ENCODE results near the gene SEMA5A.

The SEMA5A gene

GRCh38 chr5:9128136-9128535 lies 417.7 kb downstream of the SEMA5A start:
- DNase-seq (ENCODE audit: low read depth in 4 of 4, low spot score in 1 of 4), result no peak

GRCh38 chr5:9126490-9126889 lies 419.4 kb downstream of the SEMA5A start:
- DNase-seq (ENCODE audit: low read depth in 4 of 4, low spot score in 1 of 4), result no peak

GRCh38 chr5:9125852-9126251 lies 420.0 kb downstream of the SEMA5A start:
- no peak for DNase-seq (ENCODE audit: low read depth in 4 of 4, low spot score in 1 of 4)

GRCh38 chr5:9124838-9125237 lies 421.0 kb downstream of the SEMA5A start:
- DNase-seq (ENCODE audit: low read depth in 4 of 4, low spot score in 1 of 4), result no peak

- no peak for DNase-seq (ENCODE audit: low read depth in 4 of 4, low spot score in 1 of 4)
Observed at GRCh38 chr5:9124071-9124470, 421.8 kb downstream of the SEMA5A start.

DNA sequence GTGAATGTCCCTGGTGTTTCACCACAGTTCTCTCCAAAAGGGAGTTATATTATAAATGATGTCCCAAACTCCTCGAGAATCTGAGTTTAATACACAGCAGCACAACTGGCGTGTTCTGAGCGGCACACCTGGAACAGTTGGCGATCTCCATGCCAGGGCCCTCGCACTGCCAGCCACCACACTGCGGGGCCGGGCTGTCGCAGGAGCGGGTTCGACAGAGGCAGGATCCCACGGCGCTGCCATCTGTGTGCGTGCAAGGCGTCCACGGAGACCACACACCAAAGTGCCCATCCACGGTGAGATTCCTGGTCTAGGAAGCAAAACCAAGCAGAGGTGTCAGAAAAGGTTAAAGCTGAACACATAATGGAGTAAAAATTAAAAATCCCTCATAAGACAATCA lies 423.3 kb downstream of the SEMA5A start:
- DNase-seq (ENCODE audit: low read depth in 4 of 4, low spot score in 1 of 4), result no peak

- DNase-seq (ENCODE audit: low read depth in 4 of 4, low spot score in 1 of 4), result no peak
Observed at GRCh38 chr5:9121597-9121996, 424.3 kb downstream of the SEMA5A start.

GRCh38 chr5:9118852-9119251 lies 427.0 kb downstream of the SEMA5A start:
- DNase-seq (ENCODE audit: low read depth in 4 of 4, low spot score in 1 of 4), result no peak

DNA sequence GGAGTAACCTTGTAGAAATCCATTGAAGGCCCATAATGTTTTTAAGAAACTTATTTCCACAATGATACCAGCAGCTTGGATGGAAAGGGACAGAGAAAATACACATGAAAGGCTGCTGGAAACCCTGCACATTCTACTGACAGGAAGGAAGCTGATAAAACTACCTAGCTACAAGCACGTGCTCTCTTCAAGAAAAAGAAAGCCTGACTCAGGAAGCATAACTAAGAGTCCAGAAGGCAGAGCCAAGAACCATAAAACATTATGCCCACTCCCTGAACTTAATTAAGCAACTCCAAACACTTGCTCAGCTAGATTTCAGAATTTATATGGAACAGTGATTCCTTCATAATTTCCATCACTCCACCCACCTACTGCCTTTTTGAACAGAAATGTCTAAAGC lies 430.8 kb downstream of the SEMA5A start:
- DNase-seq (ENCODE audit: low read depth in 4 of 4, low spot score in 1 of 4), result no peak

DNA sequence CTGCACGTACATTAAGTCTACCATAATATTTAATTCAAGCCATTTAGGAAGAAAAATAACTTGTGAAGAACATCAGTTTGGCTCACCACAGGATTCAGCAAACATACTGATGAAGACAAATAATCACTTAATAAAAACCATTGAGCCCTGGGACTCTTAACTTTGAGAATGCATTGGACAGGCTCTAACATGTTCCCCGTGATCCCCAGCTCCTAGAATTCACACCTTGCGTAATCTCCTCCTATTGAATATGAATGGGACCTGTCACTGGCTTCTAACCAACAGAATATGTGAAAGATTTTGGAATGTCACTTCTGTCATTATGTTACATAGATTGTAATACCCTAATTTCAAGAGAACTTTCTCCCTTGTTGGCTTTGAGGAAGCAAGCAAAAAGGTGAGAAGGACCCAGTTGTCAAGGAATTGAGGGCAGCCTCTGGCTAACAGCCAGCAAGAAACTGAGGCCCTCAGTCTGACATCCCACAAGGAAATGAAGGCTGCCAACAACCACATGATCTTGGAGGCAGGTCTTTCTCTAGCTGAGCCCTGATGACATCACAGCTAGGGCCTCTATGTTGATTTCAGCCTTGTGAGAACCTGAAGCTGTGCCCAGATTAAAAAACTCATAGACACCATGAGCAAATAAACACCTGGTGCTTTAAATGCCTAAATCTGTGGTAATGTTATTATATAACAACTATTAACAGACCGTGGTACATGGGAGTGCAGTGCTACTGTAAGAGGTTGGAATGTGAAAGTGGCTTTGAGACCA lies 433.2 kb downstream of the SEMA5A start:
- DNase-seq (ENCODE audit: low read depth in 4 of 4, low spot score in 1 of 4), result no peak

DNA sequence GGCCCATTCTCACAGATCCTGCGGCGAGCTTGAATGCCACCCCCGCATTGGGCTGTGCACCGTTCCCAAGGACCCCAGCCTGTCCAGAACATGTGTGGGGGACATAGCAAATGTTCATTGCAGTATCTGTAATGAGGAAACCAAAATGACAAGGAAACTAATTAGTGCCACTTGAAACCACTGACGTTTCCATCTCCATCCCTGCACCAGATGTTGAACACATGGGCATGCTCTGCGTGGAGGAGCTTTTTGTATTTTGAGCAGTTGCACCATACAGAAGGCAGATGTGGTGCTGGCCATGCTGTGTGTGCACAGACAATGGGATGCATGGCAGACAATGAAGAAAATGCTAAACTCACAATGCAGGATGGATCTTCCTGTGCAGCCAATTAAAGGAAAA lies 437.7 kb downstream of the SEMA5A start:
- no peak for DNase-seq (ENCODE audit: low read depth in 4 of 4, low spot score in 1 of 4)

- no peak for DNase-seq (ENCODE audit: low read depth in 4 of 4, low spot score in 1 of 4)
Observed at GRCh38 chr5:9105851-9106250, 440.0 kb downstream of the SEMA5A start.

GRCh38 chr5:9104571-9105339 lies 441.1 kb downstream of the SEMA5A start:
- no peak for DNase-seq (ENCODE audit: low read depth in 4 of 4, low spot score in 1 of 4)

DNA sequence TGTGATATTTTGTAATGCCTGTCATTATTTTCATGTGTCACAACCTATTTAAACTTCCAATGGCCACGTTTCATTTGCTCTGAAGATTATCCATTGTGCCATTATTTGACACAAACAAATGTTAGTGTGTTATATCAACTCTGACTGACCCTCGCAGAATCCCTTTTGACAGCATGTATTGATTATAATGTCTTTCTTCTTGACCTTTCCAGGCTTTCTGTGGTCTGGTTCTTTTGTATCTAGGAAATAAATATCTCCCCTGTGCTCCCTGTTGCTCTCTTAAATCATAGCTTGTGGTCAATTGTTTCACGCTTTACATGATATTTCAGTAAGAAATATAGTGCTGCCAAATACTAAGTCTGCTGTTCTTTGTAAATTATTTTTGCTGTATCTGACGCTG lies 442.6 kb downstream of the SEMA5A start:
- no peak for DNase-seq (ENCODE audit: low read depth in 4 of 4, low spot score in 1 of 4)

DNA sequence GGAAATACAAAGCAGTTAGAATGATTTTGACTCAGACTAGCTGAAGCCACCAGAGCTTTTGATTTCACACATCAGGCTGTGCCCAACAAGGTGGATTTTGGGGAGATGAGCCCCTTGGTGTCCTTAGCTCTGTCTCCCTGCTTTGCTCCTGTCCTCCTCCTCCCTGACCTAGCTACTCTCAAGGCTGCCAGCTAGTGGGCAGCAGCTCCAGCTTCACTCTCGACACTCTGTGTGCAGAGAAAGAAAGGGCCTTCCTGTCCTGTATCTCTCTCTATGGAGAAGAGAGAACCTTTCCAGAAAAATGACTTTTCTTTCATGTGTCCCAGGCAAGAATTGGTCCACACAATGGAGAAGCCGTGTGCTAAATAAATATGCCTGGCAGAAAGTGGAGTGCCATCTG lies 446.2 kb downstream of the SEMA5A start:
- DNase-seq (ENCODE audit: low read depth in 4 of 4, low spot score in 1 of 4), result no peak

GRCh38 chr5:9098990-9099389 lies 446.9 kb downstream of the SEMA5A start:
- DNase-seq (ENCODE audit: low read depth in 4 of 4, low spot score in 1 of 4), result no peak

GRCh38 chr5:9094582-9094981 lies 451.3 kb downstream of the SEMA5A start:
- no peak for DNase-seq (ENCODE audit: low read depth in 4 of 4, low spot score in 1 of 4)

GRCh38 chr5:9091896-9092662 lies 453.8 kb downstream of the SEMA5A start:
- no peak for DNase-seq (ENCODE audit: low read depth in 4 of 4, low spot score in 1 of 4)

- no peak for DNase-seq (ENCODE audit: low read depth in 4 of 4, low spot score in 1 of 4)
Observed at GRCh38 chr5:9090381-9091026, 455.4 kb downstream of the SEMA5A start.

DNA sequence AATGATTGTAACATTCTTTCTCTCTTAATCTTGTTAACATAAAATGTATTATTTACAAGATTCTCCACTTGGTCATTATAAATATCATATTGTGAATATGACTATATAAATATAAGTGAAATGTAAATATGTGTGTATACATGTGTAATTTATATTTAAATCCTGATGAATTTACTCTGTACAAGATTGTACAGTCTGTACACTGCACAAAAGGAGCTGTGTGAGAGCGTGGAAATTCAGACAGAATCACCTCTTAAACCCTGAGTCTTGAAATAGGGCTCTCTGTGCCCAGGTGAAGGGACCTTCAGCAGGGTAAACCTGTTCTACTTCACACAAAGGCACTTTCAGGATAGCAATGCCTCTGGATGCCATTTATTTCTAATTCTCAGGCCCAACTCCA lies 456.0 kb downstream of the SEMA5A start:
- no peak for DNase-seq (ENCODE audit: low read depth in 4 of 4, low spot score in 1 of 4)

GRCh38 chr5:9082996-9083395 lies 462.9 kb downstream of the SEMA5A start:
- DNase-seq (ENCODE audit: low read depth in 4 of 4, low spot score in 1 of 4), result no peak

All from stimulated activated CD4-positive, alpha-beta T cell treated with anti-CD3 and anti-CD28 coated beads, Interleukin-1b, Interleukin-23, amount 100 ng/mL, for 24 hours (primary cell).